ENCODE data around the gene RBM44.

Gene RBM44

GRCh38 chr2:237886685-237887481 is 88.3 kb downstream of the RBM44 start:
- peak; percentile 7 to 68 for DNase-seq

GRCh38 chr2:237888389-237888788 is 89.8 kb downstream of the RBM44 start:
- DNase-seq: no peak

GRCh38 chr2:237889016-237889415 is 90.4 kb downstream of the RBM44 start:
- DNase-seq: no peak

- DNase-seq: no peak
Measured at GRCh38 chr2:237889811-237890210, 91.2 kb downstream of the RBM44 start.

All from NCI-H446 (cell line).